GM23338 (cell line): ENCODE results near the gene SMIM13. TPM values are rescaled to one million over a fixed set of nuclear protein-coding genes. Genes with fewer than 3 reads are reported as not detected.

ENCODE experiments used
- ATAC-seq: fragments of 200-7000 bp; cut with Tn5 transposase; 3 replicates; pipeline ENCODE4 v1.9.1; 2020
- DNase-seq: peaks from one replicate; pipeline ENCODE4 v3.0.0-alpha.2; 2015; ENCODE audit warnings: low spot score
- H2AFZ ChIP-seq: fragments of 200-600 bp; sonication (generic); 2 replicates; pipeline ENCODE4 v1.8.0; 2016; ENCODE audit warnings: antibody characterized with exemption, mild to moderate bottlenecking, moderate library complexity
- H3F3A ChIP-seq: fragments of 200-600 bp; sonication (generic); replicated peaks from 2 replicates; pipeline ENCODE4 v1.8.0; 2017; ENCODE audit warnings: antibody characterized with exemption, mixed run types, low read depth
- H3K27ac ChIP-seq: fragments of 200-600 bp; sonication (generic); 2 replicates; pipeline ENCODE4 v1.6.1; 2016; ENCODE audit warnings: low read depth
- H3K27me3 ChIP-seq: fragments of 200-600 bp; sonication (generic); 2 replicates; pipeline ENCODE4 v1.8.0; 2016; ENCODE audit warnings: mild to moderate bottlenecking, mixed run types, moderate library complexity; ENCODE audit not compliant: insufficient read depth
- H3K36me3 ChIP-seq: fragments of 200-600 bp; sonication (generic); 2 replicates; pipeline ENCODE4 v1.8.0; 2016; ENCODE audit warnings: mild to moderate bottlenecking; ENCODE audit not compliant: insufficient read depth
- H3K4me1 ChIP-seq: fragments of 200-600 bp; sonication (generic); 2 replicates; pipeline ENCODE4 v1.8.0; 2016; ENCODE audit warnings: mild to moderate bottlenecking, moderate library complexity; ENCODE audit not compliant: insufficient read depth
- H3K4me2 ChIP-seq: fragments of 200-600 bp; sonication (generic); 2 replicates; pipeline ENCODE4 v1.7.1; 2017; ENCODE audit warnings: mixed run types
- H3K4me3 ChIP-seq: fragments of 200-600 bp; sonication (generic); 2 replicates; pipeline ENCODE4 v1.6.1; 2016; ENCODE audit warnings: mixed run types
- H3K79me2 ChIP-seq: fragments of 200-600 bp; sonication (generic); replicated peaks from 2 replicates; pipeline ENCODE4 v1.8.0; 2017; ENCODE audit warnings: mild to moderate bottlenecking; ENCODE audit not compliant: insufficient read depth
- H3K9me2 ChIP-seq: fragments of 200-600 bp; sonication (generic); 2 replicates; pipeline ENCODE4 v1.8.0; 2017; ENCODE audit not compliant: insufficient read depth
- H4K20me1 ChIP-seq: fragments of 200-600 bp; sonication (generic); replicated peaks from 2 replicates; pipeline ENCODE4 v1.8.0; 2017; ENCODE audit warnings: mild to moderate bottlenecking; ENCODE audit not compliant: insufficient read depth
- H3K27ac Mint-ChIP-seq: 2 replicates; pipeline ENCODE4 v1.8.0; 2020; ENCODE audit warnings: inconsistent platforms, mild to moderate bottlenecking, moderate library complexity, mixed read lengths
- H3K27me3 Mint-ChIP-seq: 3 replicates; pipeline ENCODE4 v1.8.0; 2022; ENCODE audit warnings: low read depth, mild to moderate bottlenecking, moderate library complexity, mixed read lengths, inconsistent platforms; ENCODE audit not compliant: insufficient read depth, poor library complexity
- H3K36me3 Mint-ChIP-seq: 3 replicates; pipeline ENCODE4 v1.8.0; 2021; ENCODE audit warnings: low read depth, mild to moderate bottlenecking, inconsistent platforms, moderate library complexity, mixed read lengths
- H3K4me1 Mint-ChIP-seq: 3 replicates; pipeline ENCODE4 v1.8.0; 2020; ENCODE audit warnings: mild to moderate bottlenecking, inconsistent platforms, mixed read lengths
- H3K4me3 Mint-ChIP-seq: 3 replicates; pipeline ENCODE4 v1.8.0; 2021; ENCODE audit warnings: moderate library complexity, mild to moderate bottlenecking, inconsistent platforms, mixed read lengths
- H3K9me3 Mint-ChIP-seq: 3 replicates; pipeline ENCODE4 v1.8.0; 2020; ENCODE audit warnings: moderate library complexity, mild to moderate bottlenecking, inconsistent platforms, mixed read lengths
- CREB1 ChIP-seq: fragments of 250-450 bp; sonication (Bioruptor Pico); IDR thresholded peaks from 2 replicates; pipeline ENCODE4 v1.5.0; 2020; ENCODE audit warnings: low read depth, mild to moderate bottlenecking, moderate library complexity
- CTCF ChIP-seq, 2 experiments: fragments of 200-600 bp in 1 of 2; sonication (generic) in 1 of 2; conservative IDR thresholded peaks; 2 replicates each; pipeline versions ENCODE4 v1.5.1 to v1.6.1; 2016 to 2017; ENCODE audit warnings: antibody characterized with exemption in 2 of 2, low read depth in 2 of 2, mild to moderate bottlenecking in 2 of 2, moderate library complexity in 1 of 2
- ETS1 ChIP-seq: IDR thresholded peaks from 2 replicates; pipeline ENCODE4 v1.6.1; 2016; ENCODE audit warnings: antibody characterized with exemption
- EZH2 ChIP-seq: fragments of 200-600 bp; sonication (generic); IDR thresholded peaks from one replicate; pipeline ENCODE4 v1.8.0; 2017; ENCODE audit warnings: antibody characterized with exemption, mild to moderate bottlenecking, low read depth; ENCODE audit not compliant: unreplicated experiment
- EZH2phosphoT487 ChIP-seq: fragments of 200-600 bp; sonication (generic); IDR thresholded peaks from one replicate; pipeline ENCODE4 v1.8.1; 2018; ENCODE audit warnings: antibody characterized with exemption; ENCODE audit not compliant: unreplicated experiment
- JUNB ChIP-seq: IDR thresholded peaks from one replicate; pipeline ENCODE4 v1.6.1; 2016; ENCODE audit warnings: antibody characterized with exemption; ENCODE audit not compliant: unreplicated experiment
- NANOG ChIP-seq: IDR thresholded peaks from 2 replicates; pipeline ENCODE4 v1.6.1; 2016; ENCODE audit warnings: antibody characterized with exemption, borderline replicate concordance
- POLR2AphosphoS5 ChIP-seq: IDR thresholded peaks from 2 replicates; pipeline ENCODE4 v1.6.1; 2016; ENCODE audit warnings: antibody characterized with exemption, low read depth
- REST ChIP-seq: IDR thresholded peaks from one replicate; pipeline ENCODE4 v1.6.1; 2018; ENCODE audit warnings: antibody characterized with exemption; ENCODE audit not compliant: unreplicated experiment
- STAT1 ChIP-seq: IDR thresholded peaks from one replicate; pipeline ENCODE4 v1.6.1; 2016; ENCODE audit warnings: antibody characterized with exemption; ENCODE audit not compliant: unreplicated experiment
- ZNF114 ChIP-seq: fragments of 250-450 bp; sonication (Bioruptor Pico); IDR thresholded peaks from 2 replicates; pipeline ENCODE4 v1.5.0; 2020; ENCODE audit warnings: mild to moderate bottlenecking, moderate library complexity
- ZNF331 ChIP-seq: fragments of 250-450 bp; sonication (Bioruptor Pico); IDR thresholded peaks from 2 replicates; pipeline ENCODE4 v1.5.0; 2020; ENCODE audit warnings: low read depth, mild to moderate bottlenecking, moderate library complexity
- polyA plus RNA-seq: library from polyadenylated mRNA; unstranded; fragments of >200 nt; fragmentation: Nextera tagmentation; extraction: Ambion mirVana; gene quantifications from 2 replicates; pipeline ENCODE4 v1.2.1, GENCODE V29; 2016
- total RNA-seq: library from RNA; depleted of rRNA; stranded (reverse); fragments of >200 nt; shearing (Covaris generic); gene quantifications from 2 replicates; pipeline ENCODE4 v1.2.3, GENCODE V29; 2014

Gene SMIM13
- total and polyA plus RNA-seq, 2 experiments from 2014 or later, result 7.2 to 12.7 TPM

GRCh38 chr6:11128608-11129007 lies 35.0 kb downstream of the SMIM13 start:
- H4K20me1 ChIP-seq, result peaks cover 19% of the 10 kb centered on the region
- Mint-ChIP-seq H3K36me3 (peaks cover 12% of the 10 kb centered on the region), H3K27me3 (peaks cover 2% of the 10 kb centered on the region), H3K27ac (no peak overlapping the region), H3K4me3 (no peak overlapping the region), H3K4me1 (peaks cover 28% of the 10 kb centered on the region), H3K9me3 (no peaks in the 10 kb centered on the region)
- no peak overlapping the region for H3K27ac ChIP-seq
- no peak overlapping the region for H2AFZ ChIP-seq
- H3K4me3 ChIP-seq, result no peak overlapping the region
- H3K4me2 ChIP-seq, result no peak overlapping the region
- no peaks in the 10 kb centered on the region for H3K27me3 ChIP-seq
- H3K9me2 ChIP-seq, result peaks cover 13% of the 10 kb centered on the region; the same call in 1 of the 2 replicates
- ATAC-seq, result no peak
- TF ChIP-seq EZH2 (no peak), CTCF (conservative IDR thresholded peaks at IDR 0.05; ENCODE audit: low read depth in 2 of 2) (0 out of 4 replicates have a peak, but pooled peaks of 1 of the 2 experiments have one; percentile 15)
- peaks cover 11% of the 10 kb centered on the region; the same call in 1 of the 2 replicates for H3K4me1 ChIP-seq
- H3K36me3 ChIP-seq, result no peaks in the 10 kb centered on the region
- peaks cover 82% of the 10 kb centered on the region for H3K79me2 ChIP-seq
- no peaks in the 10 kb centered on the region for H3F3A ChIP-seq
- DNase-seq, result no peak

GRCh38 chr6:11129908-11130565 lies 36.4 kb downstream of the SMIM13 start:
- H3K4me2 ChIP-seq, result no peak overlapping the region
- no peaks in the 10 kb centered on the region for H3K36me3 ChIP-seq
- peaks cover 7% of the 10 kb centered on the region; the same call in 1 of the 2 replicates for H3K9me2 ChIP-seq
- no peak overlapping the region for H2AFZ ChIP-seq
- Mint-ChIP-seq H3K27ac (peak overlapping the region; percentile 39), H3K4me3 (no peak overlapping the region), H3K9me3 (no peaks in the 10 kb centered on the region), H3K27me3 (peaks cover 2% of the 10 kb centered on the region), H3K4me1 (peaks cover 28% of the 10 kb centered on the region), H3K36me3 (peaks cover 21% of the 10 kb centered on the region)
- H3K27ac ChIP-seq, result 0 out of 2 replicates have a peak overlapping the region, but pooled peaks have one; percentile 12
- H3K4me1 ChIP-seq, result peaks cover 11% of the 10 kb centered on the region; the same call in 1 of the 2 replicates
- no peak overlapping the region for H3K4me3 ChIP-seq
- H4K20me1 ChIP-seq, result peaks cover 19% of the 10 kb centered on the region
- peaks cover 68% of the 10 kb centered on the region for H3K79me2 ChIP-seq
- H3F3A ChIP-seq, result no peaks in the 10 kb centered on the region
- ATAC-seq, result no peak
- H3K27me3 ChIP-seq, result no peaks in the 10 kb centered on the region
- no peak for DNase-seq
- no peak for TF ChIP-seq CTCF (conservative IDR thresholded peaks at IDR 0.05; ENCODE audit: low read depth in 2 of 2)
- TF ChIP-seq POLR2AphosphoS5, result no peak
- no peak for TF ChIP-seq EZH2
- TF ChIP-seq ETS1, result no peak
- TF ChIP-seq EZH2phosphoT487, result no peak
- no peak for TF ChIP-seq JUNB
- TF ChIP-seq NANOG, result no peak
- no peak for TF ChIP-seq ZNF114
- TF ChIP-seq ZNF331 (CRISPR knock-in tag), result no peak
- TF ChIP-seq STAT1, result no peak
- no peak for TF ChIP-seq REST
- no peak for TF ChIP-seq CREB1 (CRISPR knock-in tag)
